GM08714 (cell line): ENCODE data around the gene PCP2.

Source experiments
- H3K4me3 ChIP-seq: fragments of 200-500 bp; sonication (Bioruptor generic); 2 replicates; pipeline ENCODE4 v1.5.1; 2014; ENCODE audit warnings: mild to moderate bottlenecking, low read length, inconsistent platforms
- ZNF274 ChIP-seq: IDR thresholded peaks from 2 replicates; pipeline ENCODE4 v1.6.1; 2012; ENCODE audit warnings: mild to moderate bottlenecking, low read depth, low read length

Gene PCP2

GRCh38 chr19:7611541-7612279, 21.8 kb downstream of the PCP2 start:
- H3K4me3 ChIP-seq: no peak overlapping the region
- no peak for TF ChIP-seq ZNF274

GRCh38 chr19:7610491-7611240, 22.9 kb downstream of the PCP2 start:
- H3K4me3 ChIP-seq: no peak overlapping the region
- no peak for TF ChIP-seq ZNF274

GRCh38 chr19:7607874-7608560, 25.5 kb downstream of the PCP2 start:
- TF ChIP-seq ZNF274: no peak
- H3K4me3 ChIP-seq: no peak overlapping the region

- no peak overlapping the region for H3K4me3 ChIP-seq
- no peak for TF ChIP-seq ZNF274
These were observed 26.2 kb downstream of the PCP2 start for GRCh38 chr19:7607212-7607873.

- H3K4me3 ChIP-seq: no peak overlapping the region
- no peak for TF ChIP-seq ZNF274
These were observed 27.2 kb downstream of the PCP2 start for GRCh38 chr19:7606289-7606688.

GRCh38 chr19:7605490-7606222, 27.9 kb downstream of the PCP2 start:
- TF ChIP-seq ZNF274: no peak
- H3K4me3 ChIP-seq: no peak overlapping the region

GRCh38 chr19:7603919-7604318, 29.6 kb downstream of the PCP2 start:
- no peak for TF ChIP-seq ZNF274
- H3K4me3 ChIP-seq: no peak overlapping the region

GRCh38 chr19:7602935-7603497, 30.5 kb downstream of the PCP2 start:
- TF ChIP-seq ZNF274: no peak
- H3K4me3 ChIP-seq: no peak overlapping the region

GRCh38 chr19:7602240-7602934, 31.1 kb downstream of the PCP2 start:
- no peak for TF ChIP-seq ZNF274
- H3K4me3 ChIP-seq: no peak overlapping the region

GRCh38 chr19:7600721-7601120, 32.8 kb downstream of the PCP2 start:
- TF ChIP-seq ZNF274: no peak
- no peak overlapping the region for H3K4me3 ChIP-seq

- H3K4me3 ChIP-seq: no peak overlapping the region
- no peak for TF ChIP-seq ZNF274
These were observed 35.3 kb downstream of the PCP2 start for GRCh38 chr19:7598180-7598579.

- no peak overlapping the region for H3K4me3 ChIP-seq
- no peak for TF ChIP-seq ZNF274
These were observed 35.8 kb downstream of the PCP2 start for GRCh38 chr19:7597689-7598088.
